Measurements from ENCODE around the gene RAPGEF4. TPM values are rescaled to one million over a fixed set of nuclear protein-coding genes. Genes with fewer than 3 reads are reported as not detected.

The RAPGEF4 gene
- total RNA-seq, 4 donors from 2014 or later, result 2.5 to 7.9 (median 4.6) TPM

GRCh38 chr2:172777431-172777830 lies 41.8 kb downstream of the RAPGEF4 start:
- 70 to 86% methylated on average over 2 to 3 of the region's 3 CpGs for WGBS, 2 donors (ENCODE audit: low coverage in 1 of 2)
- H3K9me3 ChIP-seq, result no peaks in the 10 kb centered on the region
- no peaks in the 10 kb centered on the region for H3K36me3 ChIP-seq
- H3K4me3 ChIP-seq, result no peak overlapping the region
- TF ChIP-seq POLR2A (IDR thresholded peaks at IDR 0.05), result no peak
- TF ChIP-seq CTCF (IDR thresholded peaks at IDR 0.05), result no peak
- no peak for TF ChIP-seq POLR2AphosphoS5 (IDR thresholded peaks at IDR 0.05)
- no peak for TF ChIP-seq EP300 (IDR thresholded peaks at IDR 0.05)
- H3K4me1 ChIP-seq, result no peaks in the 10 kb centered on the region
- H3K27me3 ChIP-seq, result no peaks in the 10 kb centered on the region
- H3K27ac ChIP-seq, result no peak overlapping the region
- ATAC-seq, result no peak

DNA sequence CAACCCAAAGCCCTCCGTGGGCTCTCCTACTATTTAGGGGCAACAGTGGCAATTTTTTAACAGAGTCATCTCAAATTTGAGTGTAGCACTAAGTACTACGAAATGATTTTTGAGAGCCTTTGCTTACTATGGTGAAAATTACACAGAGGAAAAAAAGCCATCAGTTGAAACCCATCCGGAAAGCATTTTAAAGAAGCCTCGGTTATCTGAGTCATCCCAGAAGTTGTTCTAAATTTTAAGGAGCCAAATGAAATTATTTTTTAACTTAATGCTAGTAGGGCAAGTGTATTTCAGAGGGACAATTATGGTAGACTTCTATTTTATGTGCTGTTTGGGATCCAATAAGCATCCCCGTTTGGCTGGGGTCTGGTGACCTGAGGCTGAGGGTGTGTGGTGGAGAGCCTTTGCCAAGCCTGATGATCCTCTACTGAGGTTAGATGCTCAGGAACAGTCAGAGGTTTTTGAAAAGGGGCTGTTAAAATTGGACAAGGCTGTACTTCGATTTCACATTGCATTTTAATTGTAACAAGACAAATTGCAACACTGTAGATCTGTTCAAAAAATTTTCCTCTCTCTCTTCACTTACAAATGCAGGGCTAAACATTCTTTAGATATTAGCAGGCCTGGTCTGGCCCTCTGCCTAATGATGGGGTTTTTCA lies 47.0 kb downstream of the RAPGEF4 start:
- Histone ChIP-seq H3K9me3 (no peaks in the 10 kb centered on the region), H3K4me1 (no peaks in the 10 kb centered on the region), H3K4me3 (no peak overlapping the region), H3K36me3 (no peaks in the 10 kb centered on the region), H3K27me3 (no peaks in the 10 kb centered on the region), H3K27ac (no peak overlapping the region)
- ATAC-seq, result no peak
- 60 to 62% methylated on average over 6 of the region's 6 CpGs for WGBS, 2 donors (ENCODE audit: low coverage in 1 of 2)
- TF ChIP-seq CTCF (IDR thresholded peaks at IDR 0.05), result no peak
- TF ChIP-seq POLR2A (IDR thresholded peaks at IDR 0.05), result no peak
- no peak for TF ChIP-seq POLR2AphosphoS5 (IDR thresholded peaks at IDR 0.05)

DNA sequence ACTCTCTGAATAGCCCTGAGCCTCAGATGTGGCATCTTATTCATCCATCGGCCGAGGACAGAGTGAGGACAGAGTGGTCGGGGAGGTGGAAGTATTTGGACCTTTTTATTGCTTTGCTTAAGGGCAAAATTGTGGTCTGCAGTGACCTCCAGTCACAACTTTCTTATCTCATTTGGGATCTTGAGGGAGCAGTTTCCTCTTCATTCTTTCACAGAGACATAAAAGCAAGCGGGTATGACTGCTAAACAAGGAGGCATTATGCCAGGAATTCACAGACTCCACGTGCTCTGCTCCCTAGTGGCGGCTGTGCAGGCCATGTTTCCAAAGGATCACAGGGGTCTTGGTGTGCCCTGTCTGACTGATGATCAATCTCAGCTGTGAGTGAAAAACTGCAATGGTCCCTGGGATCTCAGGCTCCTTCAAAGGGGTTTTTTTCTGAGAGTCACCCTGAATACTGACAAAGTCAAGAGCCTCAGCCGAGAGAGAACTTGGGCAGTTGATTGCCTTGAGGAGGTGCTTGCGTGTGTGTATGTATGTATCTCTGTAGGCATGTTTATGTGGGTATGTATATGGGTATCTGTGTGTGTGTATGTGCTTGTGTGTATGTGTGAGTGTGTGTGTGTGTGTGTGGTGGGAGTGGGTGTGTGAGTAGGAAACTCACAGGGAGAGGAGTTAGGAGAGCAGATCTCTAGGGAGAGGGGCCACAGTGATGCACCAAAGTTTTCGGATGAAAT lies 47.7 kb downstream of the RAPGEF4 start:
- TF ChIP-seq POLR2AphosphoS5 (IDR thresholded peaks at IDR 0.05) (no peak), POLR2A (IDR thresholded peaks at IDR 0.05) (no peak), EP300 (IDR thresholded peaks at IDR 0.05) (no peak), CTCF (IDR thresholded peaks at IDR 0.05) (no peak)
- no peaks in the 10 kb centered on the region for H3K4me1 ChIP-seq
- H3K4me3 ChIP-seq, result no peak overlapping the region
- no peaks in the 10 kb centered on the region for H3K27me3 ChIP-seq
- no peak overlapping the region for H3K27ac ChIP-seq
- ATAC-seq, result peak; percentile 31
- H3K36me3 ChIP-seq, result no peaks in the 10 kb centered on the region
- WGBS, 2 donors (ENCODE audit: low coverage in 1 of 2), result 20 to 63% methylated on average over 5 to 7 of the region's 9 CpGs
- no peaks in the 10 kb centered on the region for H3K9me3 ChIP-seq

GRCh38 chr2:172788871-172789270 lies 53.2 kb downstream of the RAPGEF4 start:
- TF ChIP-seq EP300 (IDR thresholded peaks at IDR 0.05) (no peak), CTCF (IDR thresholded peaks at IDR 0.05) (no peak), POLR2A (IDR thresholded peaks at IDR 0.05) (no peak), POLR2AphosphoS5 (IDR thresholded peaks at IDR 0.05) (no peak)
- H3K27me3 ChIP-seq, result no peaks in the 10 kb centered on the region
- ATAC-seq, result no peak
- H3K27ac ChIP-seq, result no peak overlapping the region
- no peak overlapping the region for H3K4me3 ChIP-seq
- H3K4me1 ChIP-seq, result no peaks in the 10 kb centered on the region
- H3K9me3 ChIP-seq, result no peaks in the 10 kb centered on the region
- no peaks in the 10 kb centered on the region for H3K36me3 ChIP-seq

DNA sequence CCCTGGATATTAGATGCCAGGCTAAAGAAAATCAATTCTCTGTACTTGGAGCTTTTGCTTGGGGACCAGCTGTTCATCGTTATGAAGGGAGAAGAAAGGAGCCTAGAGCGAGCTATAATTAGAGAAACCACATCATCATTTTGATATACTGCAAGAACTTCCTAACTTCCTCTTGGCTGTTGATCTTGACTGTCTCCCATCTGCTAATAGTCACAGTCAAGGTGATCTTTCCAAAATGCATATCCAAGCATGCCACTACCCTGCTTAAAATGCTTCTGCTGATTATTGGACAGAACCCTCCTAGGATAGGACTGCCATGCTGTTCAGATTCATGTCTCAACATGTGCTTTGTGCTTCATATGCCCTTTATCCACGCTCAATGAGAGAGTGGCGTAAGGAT lies 54.8 kb downstream of the RAPGEF4 start:
- Histone ChIP-seq H3K27ac (no peak overlapping the region), H3K9me3 (no peaks in the 10 kb centered on the region), H3K27me3 (no peaks in the 10 kb centered on the region), H3K36me3 (no peaks in the 10 kb centered on the region), H3K4me3 (no peak overlapping the region), H3K4me1 (no peaks in the 10 kb centered on the region)
- ATAC-seq, result no peak
- TF ChIP-seq POLR2A (IDR thresholded peaks at IDR 0.05) (no peak), EP300 (IDR thresholded peaks at IDR 0.05) (no peak), CTCF (IDR thresholded peaks at IDR 0.05) (no peak), POLR2AphosphoS5 (IDR thresholded peaks at IDR 0.05) (no peak)
- WGBS, 2 donors (ENCODE audit: low coverage in 1 of 2), result 52 to 53% methylated on average over 3 to 4 of the region's 4 CpGs

Measured in gastroesophageal sphincter (tissue), 4 donors.